HepG2 (cell line): ENCODE results near the gene CCNB1IP1.

Source experiments
- CTCF ChIP-seq: sonication (generic); formaldehyde crosslinking; IDR thresholded peaks from 2 replicates; pipeline ENCODE4 v1.5.0; 2020; ENCODE audit warnings: mild to moderate bottlenecking, missing genetic modification reagents, moderate library complexity
- EZH2 ChIP-seq: conservative IDR thresholded peaks from 2 replicates; pipeline ENCODE4 v1.6.1; 2012; ENCODE audit warnings: mild to moderate bottlenecking, low read depth, low read length, moderate library complexity
- JUN ChIP-seq: sonication (generic); formaldehyde crosslinking; IDR thresholded peaks from 2 replicates; pipeline ENCODE4 v1.4.0; 2020; ENCODE audit warnings: mild to moderate bottlenecking, missing genetic modification reagents
- KLF11 ChIP-seq: IDR thresholded peaks from 2 replicates; pipeline ENCODE4 v1.6.1; 2016; ENCODE audit warnings: missing compliant biosample characterization
- MAX ChIP-seq: IDR thresholded peaks from 2 replicates; pipeline ENCODE4 v1.6.1; 2012; ENCODE audit warnings: inconsistent platforms
- MED13 ChIP-seq: sonication (generic); formaldehyde crosslinking; IDR thresholded peaks from 2 replicates; pipeline ENCODE4 v1.5.0; 2020; ENCODE audit warnings: missing genetic modification reagents
- NR1H2 ChIP-seq: sonication (generic); formaldehyde crosslinking; IDR thresholded peaks from 2 replicates; pipeline ENCODE4 v1.8.1; 2022; ENCODE audit warnings: low read depth, missing genetic modification reagents, borderline replicate concordance
- RBAK ChIP-seq: sonication (generic); formaldehyde crosslinking; IDR thresholded peaks from 2 replicates; pipeline ENCODE4 v1.5.1; 2020; ENCODE audit warnings: mild to moderate bottlenecking, missing genetic modification reagents
- TBP ChIP-seq: sonication (generic); formaldehyde crosslinking; IDR thresholded peaks from 2 replicates; pipeline ENCODE4 v1.5.0; 2020; ENCODE audit warnings: missing genetic modification reagents
- ZNF746 ChIP-seq: sonication (generic); formaldehyde crosslinking; IDR thresholded peaks from 2 replicates; pipeline ENCODE4 v1.8.0; 2022; ENCODE audit warnings: mild to moderate bottlenecking, missing genetic modification reagents
- TF ChIP-seq, protein P1 (sequence below): IDR thresholded peaks from 2 replicates; pipeline ENCODE4 v1.6.1; 2016; ENCODE audit warnings: control low read depth
- TF ChIP-seq, protein P2 (sequence below): sonication (generic); formaldehyde crosslinking; IDR thresholded peaks from 2 replicates; pipeline ENCODE4 v1.9.0; 2021; ENCODE audit warnings: missing genetic modification reagents, borderline replicate concordance
- TF ChIP-seq, protein P3 (sequence below): sonication (generic); formaldehyde crosslinking; IDR thresholded peaks from 2 replicates; pipeline ENCODE4 v1.4.0; 2020; ENCODE audit warnings: mild to moderate bottlenecking, missing genetic modification reagents

DNA sequence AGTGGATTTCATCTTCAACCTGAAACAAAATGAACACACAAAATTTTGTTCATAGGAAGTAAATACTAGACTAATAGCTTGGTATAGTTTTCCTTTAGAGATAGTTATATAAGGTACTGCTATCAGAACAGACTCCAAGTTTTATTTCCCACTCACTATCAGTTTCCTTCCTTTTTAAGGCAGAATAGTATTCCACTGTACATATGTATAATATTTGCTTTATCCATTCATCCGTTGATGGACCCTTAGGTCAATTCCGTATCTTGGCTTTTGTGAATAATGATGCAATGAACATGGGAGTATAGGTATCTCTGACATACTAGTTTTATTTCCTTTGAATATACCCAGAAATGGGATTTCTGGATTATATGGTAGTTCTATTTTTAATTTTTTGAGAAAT lies 3.7 kb downstream of the CCNB1IP1 start:
- TF ChIP-seq JUN (CRISPR knock-in tag), result no peak
- no peak for TF ChIP-seq MAX
- TF ChIP-seq, protein P1, sequence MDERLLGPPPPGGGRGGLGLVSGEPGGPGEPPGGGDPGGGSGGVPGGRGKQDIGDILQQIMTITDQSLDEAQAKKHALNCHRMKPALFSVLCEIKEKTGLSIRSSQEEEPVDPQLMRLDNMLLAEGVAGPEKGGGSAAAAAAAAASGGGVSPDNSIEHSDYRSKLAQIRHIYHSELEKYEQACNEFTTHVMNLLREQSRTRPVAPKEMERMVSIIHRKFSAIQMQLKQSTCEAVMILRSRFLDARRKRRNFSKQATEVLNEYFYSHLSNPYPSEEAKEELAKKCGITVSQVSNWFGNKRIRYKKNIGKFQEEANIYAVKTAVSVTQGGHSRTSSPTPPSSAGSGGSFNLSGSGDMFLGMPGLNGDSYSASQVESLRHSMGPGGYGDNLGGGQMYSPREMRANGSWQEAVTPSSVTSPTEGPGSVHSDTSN (CRISPR knock-in tag), result no peak
- TF ChIP-seq NR1H2 (CRISPR knock-in tag), result no peak
- TF ChIP-seq, protein P2, sequence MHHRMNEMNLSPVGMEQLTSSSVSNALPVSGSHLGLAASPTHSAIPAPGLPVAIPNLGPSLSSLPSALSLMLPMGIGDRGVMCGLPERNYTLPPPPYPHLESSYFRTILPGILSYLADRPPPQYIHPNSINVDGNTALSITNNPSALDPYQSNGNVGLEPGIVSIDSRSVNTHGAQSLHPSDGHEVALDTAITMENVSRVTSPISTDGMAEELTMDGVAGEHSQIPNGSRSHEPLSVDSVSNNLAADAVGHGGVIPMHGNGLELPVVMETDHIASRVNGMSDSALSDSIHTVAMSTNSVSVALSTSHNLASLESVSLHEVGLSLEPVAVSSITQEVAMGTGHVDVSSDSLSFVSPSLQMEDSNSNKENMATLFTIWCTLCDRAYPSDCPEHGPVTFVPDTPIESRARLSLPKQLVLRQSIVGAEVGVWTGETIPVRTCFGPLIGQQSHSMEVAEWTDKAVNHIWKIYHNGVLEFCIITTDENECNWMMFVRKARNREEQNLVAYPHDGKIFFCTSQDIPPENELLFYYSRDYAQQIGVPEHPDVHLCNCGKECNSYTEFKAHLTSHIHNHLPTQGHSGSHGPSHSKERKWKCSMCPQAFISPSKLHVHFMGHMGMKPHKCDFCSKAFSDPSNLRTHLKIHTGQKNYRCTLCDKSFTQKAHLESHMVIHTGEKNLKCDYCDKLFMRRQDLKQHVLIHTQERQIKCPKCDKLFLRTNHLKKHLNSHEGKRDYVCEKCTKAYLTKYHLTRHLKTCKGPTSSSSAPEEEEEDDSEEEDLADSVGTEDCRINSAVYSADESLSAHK (CRISPR knock-in tag), result no peak
- no peak for TF ChIP-seq CTCF
- TF ChIP-seq ZNF746 (CRISPR knock-in tag), result no peak
- no peak for TF ChIP-seq MED13 (CRISPR knock-in tag)
- no peak for TF ChIP-seq RBAK
- no peak for TF ChIP-seq TBP
- no peak for TF ChIP-seq KLF11 (CRISPR knock-in tag)
- TF ChIP-seq EZH2, result no peak
- TF ChIP-seq, protein P3, sequence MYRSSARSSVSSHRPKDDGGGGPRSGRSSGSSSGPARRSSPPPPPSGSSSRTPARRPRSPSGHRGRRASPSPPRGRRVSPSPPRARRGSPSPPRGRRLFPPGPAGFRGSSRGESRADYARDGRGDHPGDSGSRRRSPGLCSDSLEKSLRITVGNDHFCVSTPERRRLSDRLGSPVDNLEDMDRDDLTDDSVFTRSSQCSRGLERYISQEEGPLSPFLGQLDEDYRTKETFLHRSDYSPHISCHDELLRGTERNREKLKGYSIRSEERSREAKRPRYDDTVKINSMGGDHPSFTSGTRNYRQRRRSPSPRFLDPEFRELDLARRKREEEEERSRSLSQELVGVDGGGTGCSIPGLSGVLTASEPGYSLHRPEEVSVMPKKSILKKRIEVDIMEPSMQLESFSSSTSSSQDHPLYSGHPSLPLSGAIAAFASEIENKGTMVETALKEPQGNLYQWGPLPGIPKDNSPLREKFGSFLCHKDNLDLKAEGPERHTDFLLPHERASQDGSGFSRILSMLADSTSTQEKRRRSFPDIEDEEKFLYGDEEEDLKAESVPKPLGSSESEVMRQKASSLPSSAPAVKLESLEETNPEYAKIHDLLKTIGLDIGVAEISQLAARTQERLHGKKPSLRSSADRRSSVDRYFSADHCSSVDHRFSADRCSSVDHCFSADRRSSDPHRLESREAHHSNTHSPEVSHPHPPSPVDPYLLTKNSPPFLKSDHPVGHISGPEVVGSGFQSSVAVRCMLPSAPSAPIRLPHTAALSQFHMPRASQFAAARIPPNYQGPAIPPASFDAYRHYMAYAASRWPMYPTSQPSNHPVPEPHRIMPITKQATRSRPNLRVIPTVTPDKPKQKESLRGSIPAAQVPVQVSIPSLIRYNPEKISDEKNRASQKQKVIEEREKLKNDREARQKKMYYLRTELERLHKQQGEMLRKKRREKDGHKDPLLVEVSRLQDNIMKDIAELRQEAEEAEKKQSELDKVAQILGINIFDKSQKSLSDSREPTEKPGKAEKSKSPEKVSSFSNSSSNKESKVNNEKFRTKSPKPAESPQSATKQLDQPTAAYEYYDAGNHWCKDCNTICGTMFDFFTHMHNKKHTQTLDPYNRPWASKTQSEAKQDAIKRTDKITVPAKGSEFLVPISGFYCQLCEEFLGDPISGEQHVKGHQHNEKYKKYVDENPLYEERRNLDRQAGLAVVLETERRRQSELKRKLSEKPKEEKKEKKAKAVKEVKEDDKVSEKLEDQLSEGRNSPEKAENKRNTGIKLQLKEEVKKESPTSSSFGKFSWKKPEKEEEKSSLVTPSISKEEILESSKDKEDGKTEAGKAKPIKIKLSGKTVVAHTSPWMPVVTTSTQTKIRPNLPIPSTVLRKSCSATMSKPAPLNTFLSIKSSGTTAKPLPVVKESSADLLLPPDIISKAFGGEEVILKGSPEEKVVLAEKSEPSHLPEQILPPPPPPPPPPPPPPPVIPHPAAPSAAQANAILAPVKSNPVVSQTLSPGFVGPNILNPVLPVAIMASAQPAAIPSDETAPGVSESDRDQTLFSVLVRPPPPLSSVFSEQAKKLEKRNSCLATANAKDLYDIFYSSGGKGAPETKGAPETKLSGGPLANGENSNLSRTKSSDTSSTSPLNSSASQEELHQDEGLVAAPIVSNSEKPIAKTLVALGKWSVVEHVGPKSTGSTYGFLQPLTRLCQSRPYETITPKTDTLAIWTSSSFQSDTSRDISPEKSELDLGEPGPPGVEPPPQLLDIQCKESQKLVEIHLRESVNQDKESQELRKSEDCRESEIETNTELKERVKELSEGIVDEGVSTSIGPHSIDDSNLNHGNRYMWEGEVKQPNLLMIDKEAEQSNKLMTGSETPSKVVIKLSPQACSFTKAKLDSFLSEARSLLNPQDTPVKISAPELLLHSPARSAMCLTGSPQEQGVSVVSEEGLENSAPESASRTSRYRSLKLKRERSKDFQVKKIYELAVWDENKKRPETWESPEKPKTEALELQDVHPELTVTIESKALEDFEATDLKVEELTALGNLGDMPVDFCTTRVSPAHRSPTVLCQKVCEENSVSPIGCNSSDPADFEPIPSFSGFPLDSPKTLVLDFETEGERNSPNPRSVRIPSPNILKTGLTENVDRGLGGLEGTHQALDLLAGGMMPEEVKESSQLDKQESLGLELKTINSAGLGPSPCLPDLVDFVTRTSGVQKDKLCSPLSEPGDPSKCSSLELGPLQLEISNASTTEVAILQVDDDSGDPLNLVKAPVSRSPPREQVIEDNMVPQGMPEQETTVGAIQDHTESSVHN (CRISPR knock-in tag), result no peak
